ENCODE results near the gene ACVRL1.

ACVRL1 gene

GRCh38 chr12:51869931-51870330 lies 37.4 kb upstream of the ACVRL1 start:
- H4K20me1 ChIP-seq (ENCODE audit: control insufficient read depth, insufficient read depth, low read depth, low read length) = no peaks in the 10 kb centered on the region
- no peak overlapping the region for H3K4me2 ChIP-seq (ENCODE audit: low read length)
- no peak overlapping the region for H3K4me3 ChIP-seq (ENCODE audit: low read length)
- H3K9me3 ChIP-seq (ENCODE audit: control insufficient read depth, insufficient read depth, low read length) = no peaks in the 10 kb centered on the region
- no peaks in the 10 kb centered on the region for H3K4me1 ChIP-seq (ENCODE audit: control insufficient read depth, low read length)
- TF ChIP-seq EZH2phosphoT487 (IDR thresholded peaks at IDR 0.05; ENCODE audit: borderline replicate concordance, low read length) = no peak
- TF ChIP-seq, protein P1, sequence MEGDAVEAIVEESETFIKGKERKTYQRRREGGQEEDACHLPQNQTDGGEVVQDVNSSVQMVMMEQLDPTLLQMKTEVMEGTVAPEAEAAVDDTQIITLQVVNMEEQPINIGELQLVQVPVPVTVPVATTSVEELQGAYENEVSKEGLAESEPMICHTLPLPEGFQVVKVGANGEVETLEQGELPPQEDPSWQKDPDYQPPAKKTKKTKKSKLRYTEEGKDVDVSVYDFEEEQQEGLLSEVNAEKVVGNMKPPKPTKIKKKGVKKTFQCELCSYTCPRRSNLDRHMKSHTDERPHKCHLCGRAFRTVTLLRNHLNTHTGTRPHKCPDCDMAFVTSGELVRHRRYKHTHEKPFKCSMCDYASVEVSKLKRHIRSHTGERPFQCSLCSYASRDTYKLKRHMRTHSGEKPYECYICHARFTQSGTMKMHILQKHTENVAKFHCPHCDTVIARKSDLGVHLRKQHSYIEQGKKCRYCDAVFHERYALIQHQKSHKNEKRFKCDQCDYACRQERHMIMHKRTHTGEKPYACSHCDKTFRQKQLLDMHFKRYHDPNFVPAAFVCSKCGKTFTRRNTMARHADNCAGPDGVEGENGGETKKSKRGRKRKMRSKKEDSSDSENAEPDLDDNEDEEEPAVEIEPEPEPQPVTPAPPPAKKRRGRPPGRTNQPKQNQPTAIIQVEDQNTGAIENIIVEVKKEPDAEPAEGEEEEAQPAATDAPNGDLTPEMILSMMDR (IDR thresholded peaks at IDR 0.05; ENCODE audit: low read depth, low read length, poor library complexity, severe bottlenecking) = no peak
- peaks cover 7% of the 10 kb centered on the region for H3K27me3 ChIP-seq (ENCODE audit: control insufficient read depth, low read length)
- H3K79me2 ChIP-seq (ENCODE audit: control insufficient read depth, low read length) = no peaks in the 10 kb centered on the region
- H3F3A ChIP-seq (ENCODE audit: control insufficient read depth, insufficient read depth) = no peaks in the 10 kb centered on the region
- H3K27ac ChIP-seq (ENCODE audit: low read depth, low read length) = no peak overlapping the region
- H3K36me3 ChIP-seq (ENCODE audit: control insufficient read depth, low read length) = no peaks in the 10 kb centered on the region
- H3K9me2 ChIP-seq (replicated peaks; ENCODE audit: control insufficient read depth, low read length) = no peaks in the 10 kb centered on the region

GRCh38 chr12:51870504-51870903 lies 36.8 kb upstream of the ACVRL1 start:
- Histone ChIP-seq H3F3A (ENCODE audit: control insufficient read depth, insufficient read depth) (no peaks in the 10 kb centered on the region), H3K27me3 (ENCODE audit: control insufficient read depth, low read length) (peaks cover 7% of the 10 kb centered on the region), H4K20me1 (ENCODE audit: control insufficient read depth, insufficient read depth, low read depth, low read length) (no peaks in the 10 kb centered on the region), H3K36me3 (ENCODE audit: control insufficient read depth, low read length) (no peaks in the 10 kb centered on the region), H3K4me3 (ENCODE audit: low read length) (no peak overlapping the region), H3K9me2 (replicated peaks; ENCODE audit: control insufficient read depth, low read length) (no peaks in the 10 kb centered on the region), H3K9me3 (ENCODE audit: control insufficient read depth, insufficient read depth, low read length) (no peaks in the 10 kb centered on the region), H3K79me2 (ENCODE audit: control insufficient read depth, low read length) (no peaks in the 10 kb centered on the region), H3K27ac (ENCODE audit: low read depth, low read length) (no peak overlapping the region), H3K4me2 (ENCODE audit: low read length) (no peak overlapping the region), H3K4me1 (ENCODE audit: control insufficient read depth, low read length) (no peaks in the 10 kb centered on the region)
- TF ChIP-seq, protein P1 (IDR thresholded peaks at IDR 0.05; ENCODE audit: low read depth, low read length, poor library complexity, severe bottlenecking) = no peak
- no peak for TF ChIP-seq EZH2phosphoT487 (IDR thresholded peaks at IDR 0.05; ENCODE audit: borderline replicate concordance, low read length)

GRCh38 chr12:51871126-51871525 lies 36.2 kb upstream of the ACVRL1 start:
- no peak overlapping the region for H3K4me3 ChIP-seq (ENCODE audit: low read length)

More at GRCh38 chr12:51871126-51871525, 36.2 kb upstream of the ACVRL1 start:
- Histone ChIP-seq H4K20me1 (ENCODE audit: control insufficient read depth, insufficient read depth, low read depth, low read length) (no peaks in the 10 kb centered on the region), H3K36me3 (ENCODE audit: control insufficient read depth, low read length) (no peaks in the 10 kb centered on the region), H3K9me2 (replicated peaks; ENCODE audit: control insufficient read depth, low read length) (no peaks in the 10 kb centered on the region), H3K4me2 (ENCODE audit: low read length) (no peak overlapping the region), H3K79me2 (ENCODE audit: control insufficient read depth, low read length) (no peaks in the 10 kb centered on the region), H3F3A (ENCODE audit: control insufficient read depth, insufficient read depth) (no peaks in the 10 kb centered on the region), H3K9me3 (ENCODE audit: control insufficient read depth, insufficient read depth, low read length) (no peaks in the 10 kb centered on the region), H3K27me3 (ENCODE audit: control insufficient read depth, low read length) (peaks cover 7% of the 10 kb centered on the region), H3K27ac (ENCODE audit: low read depth, low read length) (no peak overlapping the region), H3K4me1 (ENCODE audit: control insufficient read depth, low read length) (no peaks in the 10 kb centered on the region)
- TF ChIP-seq, protein P1 (IDR thresholded peaks at IDR 0.05; ENCODE audit: low read depth, low read length, poor library complexity, severe bottlenecking) = peak; percentile 37
- no peak for TF ChIP-seq EZH2phosphoT487 (IDR thresholded peaks at IDR 0.05; ENCODE audit: borderline replicate concordance, low read length)
